Left hindlimb (tissue), 1 donor: ENCODE results near the gene TBC1D23.
A peak's percentile ranks its signal among the peaks of the same experiment; 100 is the strongest.
"Not testable (repeated sequence)": the region's sequence is repeated elsewhere in the genome, so short reads cannot be mapped to it uniquely, and the experiment has no call there.

Source experiments
- DNase-seq: peaks from one replicate; pipeline ENCODE4 v3.0.0-alpha.2; 2018

The TBC1D23 gene

DNA sequence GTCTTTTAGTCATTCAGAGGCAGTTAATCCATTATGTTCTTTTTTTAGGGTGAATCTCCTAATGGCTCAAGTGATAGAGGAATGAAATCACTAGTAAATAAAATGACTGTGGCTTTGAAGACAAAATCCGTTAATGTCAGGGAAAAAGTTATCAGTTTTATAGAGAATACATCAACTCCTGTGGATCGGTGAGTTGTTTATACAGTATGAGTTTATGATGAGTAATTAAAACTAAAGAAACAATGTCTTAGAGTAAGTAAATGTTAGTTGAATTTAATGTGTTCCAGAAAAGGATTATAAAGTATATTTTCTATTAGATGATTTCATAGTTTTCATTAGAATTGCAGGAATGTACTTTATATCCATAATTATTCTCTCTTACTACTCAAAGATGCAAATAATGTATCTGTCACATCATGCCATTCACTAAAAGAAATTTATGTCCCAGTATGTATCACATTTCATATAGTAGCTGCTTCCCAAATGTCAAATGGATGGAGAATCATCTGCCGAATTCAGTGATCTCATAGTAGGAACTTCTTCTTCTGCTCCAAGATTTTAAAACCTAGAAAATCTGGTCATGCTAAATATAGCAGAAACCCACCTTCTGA lies 49.7 kb downstream of the TBC1D23 start:
- no peak for DNase-seq

DNA sequence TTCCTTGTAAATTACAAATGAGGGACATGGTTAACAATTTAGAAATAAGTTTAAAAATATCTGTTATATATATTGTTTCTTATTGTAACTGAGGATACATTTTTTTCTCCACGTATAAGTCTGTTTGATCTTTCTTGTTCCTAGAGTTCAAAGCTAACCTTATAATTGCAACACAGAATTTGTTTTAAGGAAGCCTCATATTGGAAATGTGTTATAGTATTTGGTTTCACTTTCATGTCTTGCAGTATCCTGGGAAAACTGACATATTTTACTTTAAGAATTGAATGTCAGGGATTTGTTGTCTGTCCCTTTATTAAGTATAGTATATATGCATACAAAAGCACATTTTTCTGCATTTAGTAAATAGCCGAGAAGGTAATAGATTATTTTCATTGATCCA lies 50.2 kb downstream of the TBC1D23 start:
- no peak for DNase-seq

- peak; percentile 39 for DNase-seq
Observed at GRCh38 chr3:100316641-100317069, 55.9 kb downstream of the TBC1D23 start.

GRCh38 chr3:100317912-100318311 lies 57.1 kb downstream of the TBC1D23 start:
- no peak for DNase-seq

DNA sequence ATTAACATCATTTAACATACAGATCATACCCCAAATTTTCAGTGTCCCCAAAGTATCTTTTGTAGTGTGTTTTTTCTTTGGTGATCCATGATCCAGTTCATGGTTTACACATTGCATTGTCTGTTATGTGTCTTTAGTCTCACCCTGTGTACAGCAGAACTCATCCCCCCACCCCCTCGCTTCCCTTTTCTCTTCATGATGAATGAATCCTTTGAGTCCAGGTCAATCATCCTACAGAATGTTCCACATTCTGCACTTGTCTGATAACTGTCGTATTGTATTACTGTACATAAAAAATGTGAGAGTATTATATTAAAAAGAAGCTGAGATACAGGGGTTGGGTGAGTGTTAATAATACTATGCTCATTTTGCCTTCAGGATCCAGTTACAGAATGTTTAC lies 59.2 kb downstream of the TBC1D23 start:
- DNase-seq, result no peak

GRCh38 chr3:100324044-100324443 lies 63.3 kb downstream of the TBC1D23 start:
- DNase-seq, result no peak

DNA sequence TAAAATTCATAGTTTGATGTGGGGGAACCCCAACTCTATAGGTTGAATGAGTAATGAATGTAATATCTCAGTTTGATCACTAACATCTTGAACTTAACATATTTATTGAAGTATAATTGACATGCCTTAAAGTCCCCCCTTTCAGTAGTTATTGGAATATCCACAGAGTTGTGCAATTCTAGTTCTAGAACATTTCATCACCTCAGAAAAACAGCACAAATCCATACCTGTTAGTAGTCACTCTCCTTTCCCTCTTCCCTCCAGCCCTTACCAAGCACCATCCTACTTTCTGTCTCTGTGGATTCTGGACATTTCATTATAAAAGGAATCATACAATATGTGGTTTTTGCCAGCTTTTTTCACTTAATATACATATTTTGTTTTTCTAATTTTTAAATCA lies 65.0 kb downstream of the TBC1D23 start:
- no peak for DNase-seq

GRCh38 chr3:100327377-100327776 lies 66.6 kb downstream of the TBC1D23 start:
- DNase-seq, result not testable (repeated sequence)

DNA sequence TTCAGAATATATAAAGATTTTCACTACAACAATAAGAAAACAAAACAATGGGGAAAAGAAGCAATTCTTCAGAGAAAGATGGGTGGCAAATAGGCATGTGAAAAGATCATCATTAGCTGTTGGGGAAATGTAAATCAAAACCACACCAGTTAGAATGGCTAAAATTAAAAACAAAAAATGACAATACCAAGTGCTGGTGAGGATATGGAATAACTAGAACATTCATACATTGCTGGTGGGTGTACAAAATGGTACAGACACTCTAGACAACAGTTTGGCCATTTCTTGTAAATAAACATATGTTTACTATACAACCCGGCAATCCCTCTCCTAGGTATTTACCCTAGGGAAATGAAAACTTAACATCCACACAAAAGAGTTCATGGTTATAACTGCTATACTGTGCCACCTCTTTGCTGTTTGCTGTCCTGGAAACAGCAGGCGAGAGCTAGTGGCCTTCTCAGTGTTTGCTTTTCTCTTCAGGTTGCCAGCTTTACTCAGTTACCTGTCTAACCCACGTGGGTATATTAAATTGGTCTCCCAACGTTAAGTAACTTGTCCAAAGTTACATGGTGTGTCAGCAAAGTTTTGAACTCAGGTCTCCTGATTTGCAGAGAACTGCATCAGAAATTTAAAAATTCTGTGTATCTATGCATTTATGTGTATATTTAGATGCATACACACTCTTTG lies 69.2 kb downstream of the TBC1D23 start:
- no peak for DNase-seq

GRCh38 chr3:100330651-100331050 lies 69.9 kb downstream of the TBC1D23 start:
- no peak for DNase-seq

DNA sequence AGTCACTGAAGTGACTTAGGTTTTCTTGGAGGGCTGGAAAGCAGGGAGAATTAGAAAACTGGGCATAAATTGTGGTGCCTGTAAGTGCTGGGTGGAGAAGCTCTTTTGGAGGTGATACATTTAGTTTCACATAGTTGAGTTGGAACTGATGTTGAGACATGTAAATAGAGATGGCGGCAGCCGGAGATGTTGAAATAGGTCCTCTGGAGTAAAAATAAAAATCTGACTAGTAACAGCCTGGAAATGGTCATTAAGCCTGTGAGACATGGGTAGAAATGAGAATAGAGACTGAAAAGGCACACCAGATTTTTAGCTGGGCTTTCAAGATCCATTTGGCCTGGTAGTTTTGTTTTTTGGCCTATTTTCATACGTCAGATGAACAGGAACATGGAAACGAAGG lies 70.9 kb downstream of the TBC1D23 start:
- no peak for DNase-seq

GRCh38 chr3:100333051-100333450 lies 72.3 kb downstream of the TBC1D23 start:
- DNase-seq, result no peak

GRCh38 chr3:100333970-100334487 lies 73.2 kb downstream of the TBC1D23 start:
- DNase-seq, result no peak

DNA sequence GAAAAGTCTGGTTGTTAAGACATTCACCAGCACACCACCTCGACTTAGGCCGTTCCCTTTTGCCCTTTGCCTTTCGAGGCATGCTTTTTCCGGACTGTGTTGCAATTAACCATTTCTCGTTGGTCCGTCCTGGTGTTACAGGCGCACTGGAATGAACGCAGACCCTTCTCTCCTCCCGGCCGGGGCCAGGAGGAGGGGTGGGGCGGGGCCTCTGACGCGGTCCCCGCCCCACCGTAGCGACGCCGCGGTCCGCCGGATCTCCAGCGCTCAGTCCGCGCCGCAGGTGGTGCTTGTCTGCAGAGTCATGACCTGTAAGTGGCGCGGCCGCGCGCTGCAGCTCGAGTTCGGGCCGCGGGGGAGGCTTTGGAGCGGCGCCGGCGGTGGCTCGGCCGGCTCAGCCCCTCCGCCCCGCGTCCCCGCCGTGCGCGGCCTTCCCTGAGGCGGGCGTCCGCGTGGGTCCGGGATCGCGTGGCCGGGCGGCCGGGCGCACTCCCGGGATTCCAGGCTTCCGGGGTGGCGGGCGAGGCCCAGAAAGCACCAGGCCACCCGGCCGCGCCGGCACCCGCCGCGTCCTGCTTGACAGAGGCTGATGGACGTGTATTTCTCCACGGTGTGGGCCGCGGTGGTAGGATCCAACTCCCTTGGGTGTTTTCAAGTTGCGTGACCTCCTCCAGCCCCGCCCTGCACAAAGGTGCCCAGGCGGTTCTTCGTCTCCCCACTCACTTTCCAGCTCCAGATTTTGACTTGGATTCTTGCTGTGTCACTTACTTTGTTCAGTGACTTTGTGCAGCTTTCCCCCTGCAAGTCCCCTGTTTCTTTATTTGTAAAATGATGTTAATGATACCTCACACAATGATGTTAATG lies 73.9 kb downstream of the TBC1D23 start, which contains the start of gene NIT2:
NIT2 (plus strand) TSS at position 270 of the 864 bp plus-strand sequence; CDS start at position 305, 35 bp downstream.
- peak; percentile 85 for DNase-seq

GRCh38 chr3:100335434-100335833 lies 74.6 kb downstream of the TBC1D23 start:
- no peak for DNase-seq

DNA sequence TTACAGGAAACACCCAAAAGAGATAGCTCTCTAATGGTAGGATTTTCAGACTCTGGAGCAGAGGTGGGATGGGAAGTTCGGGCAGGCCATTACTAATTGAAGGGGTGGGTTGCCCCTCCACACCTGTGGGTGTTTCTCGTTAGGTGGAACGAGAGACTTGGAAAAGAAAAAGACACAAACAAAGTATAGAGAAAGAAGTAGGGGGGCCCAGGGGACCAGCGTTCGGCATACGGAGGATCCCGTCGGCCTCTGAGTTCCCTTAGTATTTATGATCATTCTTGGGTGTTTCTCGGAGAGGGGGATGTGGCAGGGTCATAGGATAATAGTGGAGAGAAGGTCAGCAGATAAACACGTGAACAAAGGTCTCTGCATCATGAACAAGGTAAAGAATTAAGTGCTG lies 75.4 kb downstream of the TBC1D23 start:
- not testable (repeated sequence) for DNase-seq

DNA sequence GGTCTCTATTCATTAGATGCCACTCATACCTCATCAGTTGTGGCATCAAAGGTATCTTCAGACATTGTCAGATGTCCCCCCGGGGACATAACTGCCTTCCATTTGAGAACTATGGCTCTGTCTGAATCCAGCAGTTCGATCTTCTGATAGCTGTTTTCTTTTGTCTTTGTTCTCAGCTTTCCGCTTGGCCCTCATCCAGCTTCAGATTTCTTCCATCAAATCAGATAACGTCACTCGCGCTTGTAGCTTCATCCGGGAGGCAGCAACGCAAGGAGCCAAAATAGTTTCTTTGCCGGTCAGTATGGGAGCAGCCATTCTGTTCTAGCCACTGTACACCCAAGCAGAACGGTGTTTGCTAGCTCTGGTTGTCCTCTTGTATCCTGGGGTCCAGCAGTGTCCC lies 78.1 kb downstream of the TBC1D23 start:
- DNase-seq, result no peak

- no peak for DNase-seq
Observed at GRCh38 chr3:100339786-100340185, 79.0 kb downstream of the TBC1D23 start.

- DNase-seq, result no peak
Observed at GRCh38 chr3:100340527-100340926, 79.7 kb downstream of the TBC1D23 start.

DNA sequence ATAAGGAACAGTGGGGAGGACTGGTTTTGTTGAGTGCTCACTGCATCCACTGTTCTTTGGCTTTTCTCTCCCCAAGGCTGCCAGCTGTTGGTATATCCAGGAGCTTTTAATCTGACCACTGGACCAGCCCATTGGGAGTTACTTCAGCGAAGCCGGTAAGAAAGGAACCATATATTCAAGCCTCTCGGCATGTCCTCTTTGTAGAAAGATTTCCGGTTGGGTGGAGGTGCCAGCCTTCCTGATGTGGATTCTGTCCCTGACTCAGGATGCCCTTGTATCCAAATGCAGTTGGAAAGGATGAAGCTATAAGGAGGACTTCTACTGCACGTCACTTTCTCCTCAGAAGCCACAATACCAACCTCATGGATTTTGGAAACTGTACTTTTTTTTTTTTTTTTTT lies 87.9 kb downstream of the TBC1D23 start:
- no peak for DNase-seq

DNA sequence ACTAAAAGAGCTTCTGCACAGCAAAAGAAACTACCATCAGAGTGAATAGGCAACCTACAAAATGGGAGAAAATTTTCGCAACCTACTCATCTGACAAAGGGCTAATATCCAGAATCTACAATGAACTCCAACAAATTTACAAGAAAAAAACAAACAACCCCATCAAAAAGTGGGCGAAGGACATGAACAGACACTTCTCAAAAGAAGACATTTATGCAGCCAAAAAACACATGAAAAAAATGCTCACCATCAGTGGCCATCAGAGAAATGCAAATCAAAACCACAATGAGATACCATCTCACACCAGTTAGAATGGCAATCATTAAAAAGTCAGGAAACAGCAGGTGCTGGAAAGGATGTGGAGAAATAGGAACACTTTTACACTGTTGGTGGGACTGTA lies 91.0 kb downstream of the TBC1D23 start:
- not testable (repeated sequence) for DNase-seq

GRCh38 chr3:100352296-100353231 lies 91.8 kb downstream of the TBC1D23 start:
- DNase-seq, result no peak
